IMR-90 (cell line): ENCODE results near the gene RHOBTB1. TPM values are rescaled to one million over a fixed set of nuclear protein-coding genes. Genes with fewer than 3 reads are reported as not detected.

Source experiments
- ATAC-seq: fragments of 200-7000 bp; cut with Tn5 transposase; 2 replicates; pipeline ENCODE4 v1.9.1; 2020; ENCODE audit warnings: low read depth, mild to moderate bottlenecking, moderate library complexity
- BruUV-seq: library from RNA; stranded (reverse); fragments of 400-500 nt; replicated peaks from 2 replicates; lab custom pipeline; 2021; lab: Mats Ljungman, UMichigan
- CTCF ChIA-PET: fragments of 300-600 bp; formaldehyde crosslinking; extraction: SDS; loops from one replicate; lab custom pipeline; 2021; ENCODE audit warnings: antibody characterized with exemption; lab: Yijun Ruan, JAX
- POLR2A ChIA-PET: fragments of 300-600 bp; sonication (Branson Sonifier 250); formaldehyde crosslinking; loops from one replicate; lab custom pipeline; 2022; ENCODE audit warnings: antibody characterized with exemption; ENCODE audit not compliant: unreplicated experiment; lab: Charles Lee
- DNase-seq: peaks from one replicate; pipeline ENCODE4 v3.0.0; 2013
- H2AFZ ChIP-seq: replicated peaks from 2 replicates; pipeline ENCODE3; 2013; ENCODE audit warnings: low read length, mild to moderate bottlenecking; ENCODE audit not compliant: poor library complexity
- H2AK5ac ChIP-seq: 2 replicates; pipeline ENCODE4 v1.6.1; 2013; ENCODE audit warnings: low read depth, low read length, inconsistent platforms
- H2AK9ac ChIP-seq: replicated peaks from 2 replicates; pipeline ENCODE3; 2013; ENCODE audit warnings: mild to moderate bottlenecking, low read depth, low read length, moderate library complexity; ENCODE audit not compliant: poor library complexity
- H2BK120ac ChIP-seq: 2 replicates; pipeline ENCODE4 v1.6.1; 2013; ENCODE audit warnings: low read depth, low read length, inconsistent platforms
- H2BK15ac ChIP-seq: 3 replicates; pipeline ENCODE4 v1.6.1; 2013; ENCODE audit warnings: low read depth, low read length, inconsistent platforms
- H2BK20ac ChIP-seq: 2 replicates; pipeline ENCODE4 v1.6.1; 2013; ENCODE audit warnings: low read depth, mild to moderate bottlenecking, inconsistent platforms, low read length, moderate library complexity
- H2BK5ac ChIP-seq: 2 replicates; pipeline ENCODE4 v1.6.1; 2013; ENCODE audit warnings: mild to moderate bottlenecking, low read depth, low read length, inconsistent platforms; ENCODE audit not compliant: poor library complexity, severe bottlenecking
- H3K14ac ChIP-seq: replicated peaks from 2 replicates; pipeline ENCODE4 v1.6.1; 2013; ENCODE audit warnings: low read depth, low read length, inconsistent platforms
- H3K18ac ChIP-seq: 2 replicates; pipeline ENCODE4 v1.6.1; 2013; ENCODE audit warnings: low read depth, low read length, control low read depth
- H3K23ac ChIP-seq: 2 replicates; pipeline ENCODE4 v1.6.1; 2013; ENCODE audit warnings: low read depth, low read length, inconsistent platforms
- H3K27ac ChIP-seq: 2 replicates; pipeline ENCODE4 v1.5.1; 2013; ENCODE audit warnings: mild to moderate bottlenecking, control low read depth, low read length; ENCODE audit not compliant: insufficient read depth
- H3K27me3 ChIP-seq: 2 replicates; pipeline ENCODE4 v1.6.1; 2013; ENCODE audit warnings: low read length; ENCODE audit not compliant: control insufficient read depth, insufficient read depth
- H3K36me3 ChIP-seq: 2 replicates; pipeline ENCODE4 v1.6.1; 2013; ENCODE audit warnings: low read length, mixed read lengths; ENCODE audit not compliant: control insufficient read depth, insufficient read depth
- H3K4ac ChIP-seq: 2 replicates; pipeline ENCODE4 v1.6.1; 2013; ENCODE audit warnings: low read depth, low read length, inconsistent platforms
- H3K4me1 ChIP-seq: 2 replicates; pipeline ENCODE4 v1.6.1; 2013; ENCODE audit warnings: low read length, mixed read lengths; ENCODE audit not compliant: control insufficient read depth, insufficient read depth
- H3K4me2 ChIP-seq: 2 replicates; pipeline ENCODE4 v1.6.1; 2013; ENCODE audit warnings: low read depth, mild to moderate bottlenecking, control low read depth, low read length, moderate library complexity
- H3K4me3 ChIP-seq: 2 replicates; pipeline ENCODE4 v1.5.1; 2013; ENCODE audit warnings: low read depth, mild to moderate bottlenecking, control low read depth, low read length, moderate library complexity; ENCODE audit not compliant: insufficient read depth
- H3K56ac ChIP-seq: 2 replicates; pipeline ENCODE4 v1.6.1; 2013; ENCODE audit warnings: low read length, inconsistent platforms; ENCODE audit not compliant: insufficient read depth; ENCODE audit errors: extremely low read depth
- H3K79me1 ChIP-seq, 2 experiments: 2 replicates each; pipeline ENCODE4 v1.6.1; 2013; ENCODE audit warnings: low read length in 2 of 2, inconsistent platforms in 1 of 2, low read depth in 1 of 2
- H3K9ac ChIP-seq: 2 replicates; pipeline ENCODE4 v1.6.1; 2013; ENCODE audit warnings: low read depth, low read length, control low read depth
- H3K9me1 ChIP-seq: 2 replicates; pipeline ENCODE4 v1.6.1; 2013; ENCODE audit warnings: low read length, inconsistent platforms; ENCODE audit not compliant: insufficient read depth
- H3K9me3 ChIP-seq: 2 replicates; pipeline ENCODE4 v1.6.1; 2013; ENCODE audit warnings: low read length; ENCODE audit not compliant: control insufficient read depth, insufficient read depth
- H4K20me1 ChIP-seq: 2 replicates; pipeline ENCODE4 v1.6.1; 2013; ENCODE audit warnings: low read length, inconsistent platforms; ENCODE audit not compliant: insufficient read depth
- H4K5ac ChIP-seq: 2 replicates; pipeline ENCODE4 v1.6.1; 2013; ENCODE audit warnings: mild to moderate bottlenecking, low read depth, low read length, control low read depth
- H4K8ac ChIP-seq, 2 experiments: 2 replicates each; pipeline ENCODE4 v1.6.1; 2013; ENCODE audit warnings: low read depth in 2 of 2, low read length in 2 of 2, control low read depth in 1 of 2, inconsistent platforms in 1 of 2
- H4K91ac ChIP-seq: 2 replicates; pipeline ENCODE4 v1.6.1; 2013; ENCODE audit warnings: low read depth, low read length, inconsistent platforms; ENCODE audit not compliant: insufficient read depth
- BHLHE40 ChIP-seq: fragments of 150-350 bp; IDR thresholded peaks from 2 replicates; pipeline ENCODE4 v1.6.1; 2016; ENCODE audit warnings: mild to moderate bottlenecking, low read depth, low read length
- CEBPB ChIP-seq: IDR thresholded peaks from 2 replicates; pipeline ENCODE4 v1.6.1; 2012; ENCODE audit warnings: low read depth, low read length, improper control_type of control experiment
- CHD1 ChIP-seq: IDR thresholded peaks from 2 replicates; pipeline ENCODE4 v1.6.1; 2012; ENCODE audit warnings: low read depth, low read length, improper control_type of control experiment
- ELK1 ChIP-seq: fragments of 150-350 bp; IDR thresholded peaks from 2 replicates; pipeline ENCODE4 v1.6.1; 2016; ENCODE audit warnings: low read depth, mild to moderate bottlenecking, low read length, moderate library complexity, borderline replicate concordance
- FOS ChIP-seq: fragments of 150-350 bp; IDR thresholded peaks from 2 replicates; pipeline ENCODE4 v1.6.1; 2016; ENCODE audit warnings: low read depth, low read length
- MAFK ChIP-seq: IDR thresholded peaks from 2 replicates; pipeline ENCODE4 v1.6.1; 2012; ENCODE audit warnings: low read depth, low read length, improper control_type of control experiment
- MAZ ChIP-seq: IDR thresholded peaks from 2 replicates; pipeline ENCODE4 v1.6.1; 2012; ENCODE audit warnings: low read depth, mild to moderate bottlenecking, low read length, improper control_type of control experiment, moderate library complexity, borderline replicate concordance
- MXI1 ChIP-seq: IDR thresholded peaks from 2 replicates; pipeline ENCODE4 v1.6.1; 2012; ENCODE audit warnings: low read depth, mild to moderate bottlenecking, low read length, moderate library complexity, borderline replicate concordance
- NFE2L2 ChIP-seq: fragments of 150-350 bp; IDR thresholded peaks from 2 replicates; pipeline ENCODE4 v1.6.1; 2016; ENCODE audit warnings: low read depth, mild to moderate bottlenecking, low read length
- POLR2A ChIP-seq: IDR thresholded peaks from 2 replicates; pipeline ENCODE4 v1.6.1; 2012; ENCODE audit warnings: mild to moderate bottlenecking, low read depth, low read length
- RAD21 ChIP-seq: IDR thresholded peaks from 2 replicates; pipeline ENCODE4 v1.6.1; 2012; ENCODE audit warnings: low read length, improper control_type of control experiment
- RCOR1 ChIP-seq: IDR thresholded peaks from 2 replicates; pipeline ENCODE4 v1.6.1; 2012; ENCODE audit warnings: mild to moderate bottlenecking, low read length, improper control_type of control experiment; ENCODE audit not compliant: insufficient replicate concordance
- RFX5 ChIP-seq: IDR thresholded peaks from 2 replicates; pipeline ENCODE4 v1.8.0; 2012; ENCODE audit warnings: low read depth, mild to moderate bottlenecking, low read length, moderate library complexity
- SMC3 ChIP-seq: fragments of 150-350 bp; IDR thresholded peaks from 2 replicates; pipeline ENCODE4 v1.6.1; 2016; ENCODE audit warnings: low read depth, mild to moderate bottlenecking, antibody characterized with exemption, low read length, moderate library complexity
- USF2 ChIP-seq: fragments of 150-350 bp; IDR thresholded peaks from 2 replicates; pipeline ENCODE4 v1.6.1; 2017; ENCODE audit warnings: mild to moderate bottlenecking, antibody characterized with exemption, low read length, low read depth
- WGBS, 2 experiments: methylation state at CpG; one replicate each; pipeline versions ENCODE4 v1.1.5 to v1.1.7; 2013; ENCODE audit warnings: missing lambda C conversion rate in 2 of 2; ENCODE audit not compliant: insufficient read length in 1 of 2; ENCODE audit errors: extremely low coverage in 2 of 2; 5-methylcytosine and 5-hydroxymethylcytosine counted together
- dilution Hi-C: fragments of 300-500 bp; cut with HindIII; formaldehyde crosslinking; loops from one replicate; pipeline ENCODE4 v1.14.3; 2018; ENCODE audit warnings: low sequenced_read_pairs; ENCODE audit not compliant: unreplicated experiment
- in situ Hi-C: fragments of 300-500 bp; cut with MboI; formaldehyde crosslinking; loops from 3 replicates; pipeline ENCODE4 v1.14.3; 2019; ENCODE audit warnings: low sequenced_read_pairs, inconsistent platforms, mixed read lengths
- intact Hi-C: fragments of 100-400 bp; cut with micrococcal nuclease; formaldehyde crosslinking; loops from 2 replicates; pipeline ENCODE4 v1.10.0; 2022
- polyA plus RNA-seq, 3 experiments: library from polyadenylated mRNA; depleted of rRNA; stranded (reverse); fragments of >200 nt; gene quantifications; 2 replicates each; pipeline ENCODE4 v1.2.3, GENCODE V29; 2012; ENCODE audit warnings: low replicate concordance in 1 of 3
- total RNA-seq: library from RNA; depleted of rRNA; stranded (reverse); fragments of >200 nt; gene quantifications from 2 replicates; pipeline ENCODE4 v1.2.3, GENCODE V29; 2012
- TF ChIP-seq, protein P1 (sequence below): conservative IDR thresholded peaks from 2 replicates; pipeline ENCODE4 v1.5.1; 2012; ENCODE audit warnings: mild to moderate bottlenecking, low read depth, low read length, improper control_type of control experiment

RHOBTB1 gene
- total and polyA plus RNA-seq, 2 of the 4 experiments (the other 2 are of a cell fraction) = 8.9 to 15.2 TPM

GRCh38 chr10:60960031-60960430 is 16.0 kb upstream of the RHOBTB1 start:
- H4K5ac ChIP-seq = no peak overlapping the region
- DNase-seq (no peak), ATAC-seq (no peak)
- H3K36me3 ChIP-seq = no peaks in the 10 kb centered on the region
- WGBS, 2 experiments = no CpG with 5 or more reads among the region's 3 CpGs
- H3K79me1 ChIP-seq = no peaks in the 10 kb centered on the region
- no peak overlapping the region for H2BK120ac ChIP-seq
- no peaks in the 10 kb centered on the region for H3K9me3 ChIP-seq
- BruUV-seq = no TSS peak
- H2BK15ac ChIP-seq = no peak overlapping the region
- in situ Hi-C loops = loop anchor here (5.0 to 10.0 kb wide), 2 partner anchors 148 to 325 kb away; no protein-coding TSS in a partner anchor
- no peak overlapping the region for H3K27ac ChIP-seq
- no peak overlapping the region for H3K18ac ChIP-seq
- no peak overlapping the region for H3K23ac ChIP-seq
- no peak overlapping the region for H3K4ac ChIP-seq
- ChIA-PET POLR2A (interaction anchor here (1.4 kb wide), 1 partner anchor 16 kb away, joined by 3 read pairs; the partner anchor contains the start of gene RHOBTB1), CTCF (interaction anchor here (0.7 kb wide), 1 partner anchor 145 kb away, joined by 3 read pairs; no protein-coding TSS in a partner anchor)
- H4K8ac ChIP-seq = no peak overlapping the region
- H3K9me1 ChIP-seq = peaks cover 6% of the 10 kb centered on the region; the same call in 1 of the 2 replicates
- TF ChIP-seq USF2 = no peak
- no peak for TF ChIP-seq NFE2L2
- TF ChIP-seq CEBPB = no peak
- no peak for TF ChIP-seq MAFK
- no peak for TF ChIP-seq POLR2A
- TF ChIP-seq, protein P1, sequence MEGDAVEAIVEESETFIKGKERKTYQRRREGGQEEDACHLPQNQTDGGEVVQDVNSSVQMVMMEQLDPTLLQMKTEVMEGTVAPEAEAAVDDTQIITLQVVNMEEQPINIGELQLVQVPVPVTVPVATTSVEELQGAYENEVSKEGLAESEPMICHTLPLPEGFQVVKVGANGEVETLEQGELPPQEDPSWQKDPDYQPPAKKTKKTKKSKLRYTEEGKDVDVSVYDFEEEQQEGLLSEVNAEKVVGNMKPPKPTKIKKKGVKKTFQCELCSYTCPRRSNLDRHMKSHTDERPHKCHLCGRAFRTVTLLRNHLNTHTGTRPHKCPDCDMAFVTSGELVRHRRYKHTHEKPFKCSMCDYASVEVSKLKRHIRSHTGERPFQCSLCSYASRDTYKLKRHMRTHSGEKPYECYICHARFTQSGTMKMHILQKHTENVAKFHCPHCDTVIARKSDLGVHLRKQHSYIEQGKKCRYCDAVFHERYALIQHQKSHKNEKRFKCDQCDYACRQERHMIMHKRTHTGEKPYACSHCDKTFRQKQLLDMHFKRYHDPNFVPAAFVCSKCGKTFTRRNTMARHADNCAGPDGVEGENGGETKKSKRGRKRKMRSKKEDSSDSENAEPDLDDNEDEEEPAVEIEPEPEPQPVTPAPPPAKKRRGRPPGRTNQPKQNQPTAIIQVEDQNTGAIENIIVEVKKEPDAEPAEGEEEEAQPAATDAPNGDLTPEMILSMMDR = no peak
- TF ChIP-seq FOS = no peak
- no peak for TF ChIP-seq RFX5
- no peak for TF ChIP-seq MAZ
- no peak for TF ChIP-seq ELK1
- no peak for TF ChIP-seq RCOR1
- no peak for TF ChIP-seq CHD1
- no peak for TF ChIP-seq SMC3
- TF ChIP-seq RAD21 = no peak
- no peak for TF ChIP-seq BHLHE40
- no peak for TF ChIP-seq MXI1
- dilution Hi-C loops = no loop called here
- no peak overlapping the region for H2AK9ac ChIP-seq
- H3K4me1 ChIP-seq = peaks cover 12% of the 10 kb centered on the region
- H3K14ac ChIP-seq = no peak overlapping the region
- H3K9ac ChIP-seq = no peak overlapping the region
- no peak overlapping the region for H3K4me2 ChIP-seq
- no peak overlapping the region for H2BK20ac ChIP-seq
- no peak overlapping the region for H2AFZ ChIP-seq
- H3K4me3 ChIP-seq = no peak overlapping the region
- no peaks in the 10 kb centered on the region for H4K20me1 ChIP-seq
- no peak overlapping the region for H2AK5ac ChIP-seq
- no peaks in the 10 kb centered on the region for H3K27me3 ChIP-seq
- H4K91ac ChIP-seq = no peak overlapping the region
- no peak overlapping the region for H2BK5ac ChIP-seq
- intact Hi-C loops = loop anchor here (5.0 to 10.0 kb wide), 6 partner anchors 63 to 1085 kb away; partner anchors contain the start of gene ARID5B
- no peak overlapping the region for H3K56ac ChIP-seq
